Stimulated activated CD8-positive, alpha-beta memory T cell treated with anti-CD3 and anti-CD28 coated beads, Interleukin-7, amount 100 ng/mL, for 48 hours (primary cell): ENCODE measurements around the gene CFL1.

ENCODE experiments used
- DNase-seq, 2 donors: peaks; one replicate each; pipeline ENCODE4 v3.0.0-alpha.2; 2020; ENCODE audit warnings: low read depth in 1 of 2; ENCODE audit errors: extremely low read depth in 1 of 2

CFL1 gene

GRCh38 chr11:65888163-65888814 lies 30.3 kb upstream of the CFL1 start, which contains the start of gene FIBP:
Gene FIBP (minus strand): TSS chr11:65888471. CDS start chr11:65888418, 53 bp downstream.
- peak; percentile 95 for DNase-seq

GRCh38 chr11:65887723-65888162 lies 29.8 kb upstream of the CFL1 start:
- no peak for DNase-seq

GRCh38 chr11:65886826-65887722 lies 29.1 kb upstream of the CFL1 start:
- no peak for DNase-seq

GRCh38 chr11:65885808-65886536 lies 28.0 kb upstream of the CFL1 start:
- no peak for DNase-seq

- no peak for DNase-seq
Measured at GRCh38 chr11:65885231-65885630, 27.3 kb upstream of the CFL1 start.

- DNase-seq, result no peak
Measured at GRCh38 chr11:65884716-65885092, 26.7 kb upstream of the CFL1 start.

GRCh38 chr11:65883786-65884715 lies 26.1 kb upstream of the CFL1 start:
- no peak for DNase-seq

- DNase-seq, result no peak
Measured at GRCh38 chr11:65883058-65883761, 25.2 kb upstream of the CFL1 start.

GRCh38 chr11:65882120-65883057 lies 24.4 kb upstream of the CFL1 start:
- DNase-seq, result no peak

GRCh38 chr11:65880844-65881421 lies 23.0 kb upstream of the CFL1 start:
- no peak for DNase-seq

- DNase-seq, result no peak
Measured at GRCh38 chr11:65880027-65880426, 22.0 kb upstream of the CFL1 start.

GRCh38 chr11:65879617-65880016 lies 21.6 kb upstream of the CFL1 start, which contains the start of gene CTSW:
Gene CTSW (plus strand): TSS chr11:65879837. CDS start chr11:65879855, 18 bp downstream.
- no peak for DNase-seq

- peak; percentile 91 to 94 for DNase-seq
Measured at GRCh38 chr11:65873318-65874156, 15.6 kb upstream of the CFL1 start.

GRCh38 chr11:65872586-65873317 lies 14.8 kb upstream of the CFL1 start, which contains the start of gene EFEMP2:
Gene EFEMP2 (minus strand): TSS chr11:65872800. CDS start chr11:65872354, 446 bp downstream.
- no peak for DNase-seq

GRCh38 chr11:65871811-65872548 lies 14.0 kb upstream of the CFL1 start:
- no peak for DNase-seq
